GM18870 (cell line): ENCODE data around the gene MCL1.
"Not testable (repeated sequence)": the region's sequence is repeated elsewhere in the genome, so short reads cannot be mapped to it uniquely, and the experiment has no call there.

Experiments
- ATAC-seq: cut with Tn5 transposase; IDR thresholded peaks from one replicate; pipeline ENCODE4 v1.9.1; 2021; ENCODE audit warnings: moderate library complexity; ENCODE audit not compliant: unreplicated experiment

MCL1 gene

DNA sequence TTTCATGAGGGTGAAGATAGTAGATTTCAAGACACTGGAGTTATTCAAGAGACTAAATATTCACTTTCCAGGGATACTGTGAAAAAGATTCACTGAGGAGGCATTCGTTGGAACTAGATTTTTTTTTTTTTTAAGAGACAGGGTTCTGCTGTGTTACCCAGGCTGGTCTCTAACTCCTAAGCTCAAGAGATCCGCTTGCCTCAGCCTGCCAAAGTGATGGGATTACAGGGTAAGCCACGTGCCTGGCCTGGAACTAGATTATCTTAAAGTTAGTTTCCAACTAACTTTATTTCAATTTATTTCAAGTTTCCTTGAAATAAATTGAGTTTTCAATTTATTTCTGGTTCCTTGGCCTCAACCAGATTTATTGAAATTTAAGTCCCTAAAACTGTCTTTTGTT, 24.3 kb upstream of the MCL1 start:
- ATAC-seq: no peak

DNA sequence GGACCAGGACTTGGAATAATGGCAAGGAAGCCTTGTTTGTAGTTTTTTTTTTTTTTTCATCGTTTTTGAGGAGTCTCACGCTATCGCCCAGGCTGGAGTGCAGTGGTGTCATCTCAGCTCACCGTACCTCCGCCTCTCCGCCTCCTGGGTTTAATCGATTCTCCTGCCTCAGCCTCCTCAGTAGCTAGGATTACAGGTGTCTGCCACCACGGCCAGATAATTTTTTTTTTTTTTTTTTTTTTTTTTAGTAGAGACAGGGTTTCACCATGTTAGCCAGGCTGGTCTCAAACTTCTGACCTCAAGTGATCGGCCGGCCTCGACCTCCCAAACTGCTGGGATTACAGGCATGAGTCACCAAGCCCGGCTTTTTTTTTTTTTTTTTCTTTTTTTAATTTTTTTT, 23.0 kb upstream of the MCL1 start:
- ATAC-seq: not testable (repeated sequence)

DNA sequence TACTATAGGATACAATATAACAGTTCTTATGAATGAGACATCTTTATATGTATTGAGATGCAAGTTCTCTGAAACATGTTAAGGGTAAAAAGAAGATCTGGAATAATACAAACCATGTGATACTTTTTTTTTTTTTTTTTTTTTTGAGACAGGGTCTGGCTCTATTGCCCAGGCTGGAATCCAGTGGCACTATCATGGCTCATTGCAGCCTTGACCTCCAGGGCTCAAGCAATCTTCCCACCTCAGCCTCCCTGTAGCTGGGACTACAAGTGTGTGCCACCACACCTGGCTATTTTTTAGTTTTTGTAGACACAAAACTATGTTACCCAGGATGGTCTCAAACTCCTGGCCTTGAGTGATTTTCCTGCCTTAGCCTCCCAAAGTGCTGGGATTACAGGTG, 22.1 kb upstream of the MCL1 start:
- ATAC-seq: no peak

DNA sequence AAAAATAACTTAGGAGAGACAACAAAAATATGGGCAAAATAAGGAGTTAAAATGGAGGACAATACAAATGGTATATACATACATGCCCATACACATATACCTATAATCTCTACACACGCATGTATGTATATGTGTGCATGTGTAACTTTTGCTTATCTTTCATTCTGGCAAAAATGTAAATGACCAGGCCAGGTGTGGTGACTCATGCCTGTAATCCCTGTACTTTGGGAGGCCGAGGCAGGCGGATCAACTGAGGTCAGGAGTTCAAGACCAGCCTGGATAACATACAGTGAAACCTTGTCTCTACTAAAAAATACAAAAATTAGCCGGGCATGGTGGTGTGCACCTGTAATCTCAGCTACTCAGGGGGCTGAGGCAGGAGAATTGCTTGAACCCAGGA, 18.9 kb upstream of the MCL1 start:
- not testable (repeated sequence) for ATAC-seq

DNA sequence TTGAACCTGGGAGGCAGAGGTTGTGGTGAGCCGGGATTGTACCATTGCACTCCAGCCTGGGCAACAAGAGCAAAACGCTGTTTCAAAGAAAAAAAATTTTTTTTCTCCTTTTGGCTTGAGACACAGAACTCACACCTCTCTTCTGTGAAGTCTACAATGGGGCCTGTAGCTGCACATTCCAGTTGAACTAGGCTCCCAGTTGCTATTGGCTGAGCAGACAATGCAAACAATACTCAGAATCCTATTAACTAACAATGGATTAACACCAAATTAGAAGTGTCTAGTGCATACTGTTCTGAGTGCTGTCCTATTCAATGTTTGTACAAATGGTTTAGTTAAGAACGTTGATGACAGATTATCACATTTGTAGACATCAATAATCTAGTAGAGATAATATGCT, 17.6 kb upstream of the MCL1 start:
- ATAC-seq: no peak

DNA sequence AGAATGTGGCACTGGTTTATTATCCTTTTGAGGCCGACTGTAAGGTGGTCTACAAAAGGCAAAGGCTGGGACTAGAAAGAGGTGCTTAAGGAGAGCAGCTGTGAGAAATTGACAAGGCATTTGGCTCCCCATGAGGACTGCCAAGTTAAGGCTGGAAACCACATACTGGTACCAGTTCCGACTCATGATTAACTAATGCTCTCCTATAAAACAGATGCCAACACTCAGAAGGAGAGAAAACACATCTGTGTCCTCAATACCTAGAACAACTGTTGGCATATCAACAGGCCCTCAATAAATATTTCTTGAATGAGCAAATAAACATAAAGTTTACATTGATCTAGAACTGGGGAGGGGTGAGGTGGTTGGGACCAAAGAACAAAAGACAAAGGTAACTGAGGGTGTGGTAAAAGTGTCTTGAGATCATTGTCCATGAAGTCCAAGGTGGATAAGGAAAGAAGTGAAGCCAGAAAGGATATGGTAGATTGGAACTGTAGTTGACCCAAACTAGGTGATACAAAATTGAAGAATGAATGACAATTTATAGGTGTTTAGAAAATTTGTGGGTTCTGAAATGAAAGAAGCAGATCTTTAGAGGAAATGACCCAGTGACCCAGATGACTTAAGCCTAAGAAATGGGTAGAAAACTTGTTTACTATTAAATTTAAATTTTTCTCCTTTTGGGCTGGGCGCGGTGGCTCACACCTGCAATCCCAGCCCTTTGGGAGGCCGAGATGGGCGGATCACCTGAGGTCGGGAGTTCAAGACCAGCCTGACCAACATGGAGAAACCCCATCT, 16.9 kb upstream of the MCL1 start:
- no peak for ATAC-seq

DNA sequence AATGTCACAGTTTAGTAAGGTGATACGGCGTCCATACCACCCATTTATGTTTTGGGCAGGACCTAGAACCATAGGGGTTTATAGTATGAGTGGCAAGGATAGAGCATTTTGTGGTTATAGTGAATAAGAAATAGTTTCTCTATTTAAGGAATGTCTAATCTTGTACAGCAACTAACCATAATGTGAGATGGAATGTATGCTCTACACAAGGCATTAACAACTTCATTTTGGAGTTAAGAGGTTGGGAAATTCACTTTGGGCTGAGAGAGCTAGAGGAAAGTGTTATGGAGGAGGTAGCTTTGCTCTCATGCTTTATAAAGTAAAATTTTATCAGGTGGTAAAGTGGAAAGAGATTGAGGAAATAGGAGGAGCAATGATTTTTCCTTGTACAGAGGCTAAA, 3.0 kb upstream of the MCL1 start:
- no peak for ATAC-seq

DNA sequence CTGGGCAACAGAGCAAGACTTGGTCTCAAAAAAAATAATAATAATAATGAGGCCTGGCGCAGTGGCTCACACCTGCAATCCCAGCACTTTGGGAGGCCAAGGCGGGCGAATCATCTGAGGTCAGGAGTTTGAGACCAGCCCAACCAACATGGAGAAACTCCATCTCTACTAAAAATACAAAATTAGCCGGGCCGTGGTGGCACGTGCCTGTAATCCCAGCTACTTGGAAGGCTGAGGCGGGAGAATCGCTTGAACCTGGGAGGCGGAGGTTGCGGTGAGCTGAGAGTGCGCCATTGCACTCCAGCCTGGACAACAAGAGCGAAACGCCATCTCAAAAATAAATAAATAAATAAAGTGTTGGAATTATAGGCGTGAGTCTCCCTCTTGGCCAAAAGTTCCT, 2.6 kb upstream of the MCL1 start:
- ATAC-seq: not testable (repeated sequence)

DNA sequence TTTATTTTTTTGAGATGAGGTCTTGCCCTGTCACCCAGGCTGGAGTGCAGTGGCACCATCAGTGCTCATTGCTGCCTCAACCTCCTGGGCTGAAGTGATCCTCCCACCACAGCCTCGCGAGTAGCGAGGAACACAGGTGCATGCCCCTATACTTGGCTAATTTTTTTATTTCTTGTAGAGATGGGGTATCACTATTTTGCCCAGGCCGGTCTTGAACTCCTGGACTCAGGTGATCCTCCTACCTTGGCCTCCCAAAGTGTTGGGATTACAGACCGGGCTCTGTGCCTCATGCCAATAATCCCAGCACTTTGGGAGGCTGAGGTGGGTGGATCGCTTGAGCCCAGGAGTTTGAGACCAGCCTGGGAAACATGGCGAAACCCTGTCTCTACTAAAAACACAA, 2.0 kb upstream of the MCL1 start:
- not testable (repeated sequence) for ATAC-seq

DNA sequence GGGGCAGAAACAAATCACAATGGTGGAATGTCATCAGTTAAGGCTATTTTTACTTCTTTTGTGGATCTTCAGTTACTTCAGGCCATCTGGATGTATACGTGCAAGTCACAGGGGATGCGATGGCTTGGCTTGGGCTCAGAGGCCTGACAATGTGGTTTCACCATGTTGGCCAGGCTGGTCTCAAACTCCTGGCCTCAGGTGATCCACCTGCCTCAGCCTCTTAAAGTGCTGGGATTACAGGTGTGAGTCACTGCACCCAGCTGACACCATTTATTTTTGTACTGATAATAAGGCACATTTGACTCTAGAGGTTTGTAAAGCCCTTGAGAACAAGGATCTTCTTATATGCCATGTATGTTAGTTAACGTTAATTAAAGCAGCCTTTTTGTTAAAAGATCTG, 1.6 kb upstream of the MCL1 start:
- ATAC-seq: not testable (repeated sequence)

DNA sequence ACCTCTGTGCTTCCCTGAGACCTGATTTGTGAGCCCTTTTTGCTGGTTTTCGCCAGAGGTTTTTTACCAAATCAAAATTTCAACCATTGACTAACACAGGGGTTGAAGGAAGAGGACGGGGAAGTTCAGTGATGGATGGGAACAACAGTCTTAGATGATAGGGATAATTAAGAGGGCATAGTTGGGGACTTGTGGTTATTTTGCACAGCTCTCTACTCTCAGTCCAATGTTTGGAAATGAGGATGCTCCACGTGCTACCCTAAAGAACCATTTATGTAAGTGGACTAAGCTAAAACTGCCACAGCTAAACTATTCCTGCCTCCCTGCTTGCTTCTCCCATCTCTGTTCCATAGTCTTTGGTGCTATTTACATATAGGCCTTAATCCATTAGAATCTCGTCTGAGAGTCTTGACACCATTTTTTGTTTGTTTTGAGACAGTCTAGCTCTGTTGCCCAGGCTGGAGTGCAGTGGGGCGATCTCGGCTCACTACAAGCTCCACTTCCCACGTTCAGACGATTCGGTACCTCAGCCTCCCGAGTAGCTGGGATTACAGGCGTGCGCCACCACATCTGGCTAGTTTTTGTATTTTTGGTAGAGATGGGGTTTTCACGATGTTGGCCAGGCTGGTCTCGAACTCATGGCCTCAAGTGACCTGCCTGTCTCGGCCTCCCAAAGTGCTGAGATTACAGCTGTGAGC, 684 bp upstream of the MCL1 start:
- peak; percentile 4 for ATAC-seq

DNA sequence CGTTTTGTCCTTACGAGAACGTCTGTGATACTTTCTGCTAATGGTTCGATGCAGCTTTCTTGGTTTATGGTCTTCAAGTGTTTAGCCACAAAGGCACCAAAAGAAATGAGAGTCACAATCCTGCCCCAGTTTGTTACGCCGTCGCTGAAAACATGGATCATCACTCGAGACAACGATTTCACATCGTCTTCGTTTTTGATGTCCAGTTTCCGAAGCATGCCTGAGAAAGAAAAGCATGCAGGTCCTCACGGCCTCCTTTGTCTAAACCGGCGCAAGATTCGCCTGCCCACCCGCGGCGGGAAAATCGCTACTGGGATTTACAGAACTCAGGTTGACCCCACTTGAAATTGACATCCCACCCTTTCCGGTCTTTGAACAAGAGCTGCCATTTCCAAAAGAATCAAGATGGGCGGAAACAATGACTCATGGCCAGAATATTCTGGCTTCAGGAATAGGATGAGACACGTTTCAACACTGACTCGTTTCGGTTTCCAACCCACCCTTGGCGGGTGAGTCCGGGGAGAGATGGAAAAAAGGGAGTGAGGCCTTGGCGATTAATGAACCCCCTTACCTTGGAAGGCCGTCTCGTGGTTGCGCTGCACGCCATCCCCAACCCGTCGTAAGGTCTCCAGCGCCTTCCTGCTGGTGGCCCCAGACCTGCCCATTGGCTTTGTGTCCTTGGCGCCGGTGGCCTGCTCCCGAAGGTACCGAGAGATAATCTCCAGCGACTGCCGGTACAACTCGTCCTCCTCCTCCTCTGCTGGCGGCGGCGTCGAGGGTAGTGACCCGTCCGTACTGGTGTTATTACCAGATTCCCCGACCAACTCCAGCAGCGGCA, 919 bp downstream of the MCL1 start:
- no peak for ATAC-seq

DNA sequence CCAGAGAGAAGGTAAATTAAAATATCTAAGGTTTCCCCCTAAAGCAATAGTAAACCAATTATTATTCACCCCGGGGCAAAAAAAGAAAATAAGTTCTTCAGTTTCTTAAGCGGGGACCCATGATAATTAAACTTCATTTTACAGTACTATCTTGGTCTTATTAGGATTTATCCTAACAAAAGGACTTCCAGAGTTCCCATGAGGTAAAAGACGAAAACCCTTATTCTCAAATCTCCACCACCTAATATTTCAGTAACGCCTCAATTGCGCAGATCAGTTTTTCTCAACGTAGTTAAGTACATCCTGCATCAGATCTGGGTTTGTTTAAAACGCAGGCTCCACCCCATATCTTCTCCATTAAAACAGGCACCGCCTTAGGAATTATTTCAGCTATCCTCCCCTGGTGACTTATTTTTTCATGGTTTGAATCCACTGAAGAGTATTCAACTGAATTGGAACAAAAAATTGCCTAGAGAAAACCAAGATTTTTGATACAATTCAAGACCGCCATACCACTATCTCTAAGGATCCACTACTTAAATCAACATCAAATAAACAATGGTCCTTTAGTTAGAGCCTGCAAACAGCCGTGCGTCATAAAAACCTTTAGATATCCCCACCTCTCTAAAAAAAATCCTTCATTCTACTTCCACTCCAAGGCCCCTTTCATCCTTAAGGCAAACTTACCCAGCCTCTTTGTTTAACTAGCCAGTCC, 1.7 kb downstream of the MCL1 start:
- ATAC-seq: no peak

DNA sequence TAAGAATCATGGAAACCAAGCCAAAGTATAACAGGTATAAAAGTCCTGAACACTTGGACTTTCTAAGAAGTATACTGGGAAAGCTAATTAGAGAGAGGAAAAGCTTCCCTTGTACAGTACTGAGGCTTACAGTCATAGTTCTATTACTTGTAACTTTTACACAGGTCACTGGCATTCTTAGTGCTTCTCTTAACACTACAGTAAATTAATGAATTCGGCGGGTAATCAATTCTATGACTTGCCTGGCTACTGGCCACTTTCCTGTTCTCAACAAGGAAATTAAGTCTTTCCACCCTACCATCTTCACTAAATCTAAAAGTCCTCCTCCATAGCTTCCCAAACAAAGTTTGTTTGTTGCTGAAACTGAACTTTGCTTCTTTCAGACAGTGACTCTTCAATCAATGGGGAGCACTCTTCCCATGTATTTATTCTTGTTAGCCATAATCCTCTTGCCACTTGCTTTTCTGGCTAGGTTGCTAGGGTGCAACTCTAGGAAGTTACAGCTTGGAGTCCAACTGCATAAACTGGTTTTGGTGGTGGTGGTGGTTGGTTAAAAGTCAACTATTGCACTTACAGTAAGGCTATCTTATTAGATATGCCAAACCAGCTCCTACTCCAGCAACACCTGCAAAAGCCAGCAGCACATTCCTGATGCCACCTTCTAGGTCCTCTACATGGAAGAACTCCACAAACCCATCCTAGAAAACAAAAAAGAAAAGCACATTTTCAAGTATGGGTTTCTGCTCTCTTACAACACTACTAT, 2.4 kb downstream of the MCL1 start:
- ATAC-seq: no peak

DNA sequence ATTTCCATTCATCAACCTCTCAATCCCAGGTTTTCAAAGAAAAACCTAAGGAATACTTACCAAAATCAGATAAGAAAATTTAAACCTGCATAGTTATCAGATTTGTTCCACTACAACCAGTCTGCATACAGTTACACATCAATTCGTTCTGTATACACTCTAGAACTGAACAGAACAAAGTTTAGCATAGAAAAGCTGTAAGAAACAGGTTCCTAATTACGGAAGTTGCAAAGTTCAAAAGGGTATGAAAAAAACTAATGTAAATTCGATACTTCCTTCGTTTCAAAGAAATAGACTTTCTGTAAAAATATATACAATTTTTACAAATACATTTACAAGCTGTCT, 3.1 kb downstream of the MCL1 start:
- ATAC-seq: no peak

DNA sequence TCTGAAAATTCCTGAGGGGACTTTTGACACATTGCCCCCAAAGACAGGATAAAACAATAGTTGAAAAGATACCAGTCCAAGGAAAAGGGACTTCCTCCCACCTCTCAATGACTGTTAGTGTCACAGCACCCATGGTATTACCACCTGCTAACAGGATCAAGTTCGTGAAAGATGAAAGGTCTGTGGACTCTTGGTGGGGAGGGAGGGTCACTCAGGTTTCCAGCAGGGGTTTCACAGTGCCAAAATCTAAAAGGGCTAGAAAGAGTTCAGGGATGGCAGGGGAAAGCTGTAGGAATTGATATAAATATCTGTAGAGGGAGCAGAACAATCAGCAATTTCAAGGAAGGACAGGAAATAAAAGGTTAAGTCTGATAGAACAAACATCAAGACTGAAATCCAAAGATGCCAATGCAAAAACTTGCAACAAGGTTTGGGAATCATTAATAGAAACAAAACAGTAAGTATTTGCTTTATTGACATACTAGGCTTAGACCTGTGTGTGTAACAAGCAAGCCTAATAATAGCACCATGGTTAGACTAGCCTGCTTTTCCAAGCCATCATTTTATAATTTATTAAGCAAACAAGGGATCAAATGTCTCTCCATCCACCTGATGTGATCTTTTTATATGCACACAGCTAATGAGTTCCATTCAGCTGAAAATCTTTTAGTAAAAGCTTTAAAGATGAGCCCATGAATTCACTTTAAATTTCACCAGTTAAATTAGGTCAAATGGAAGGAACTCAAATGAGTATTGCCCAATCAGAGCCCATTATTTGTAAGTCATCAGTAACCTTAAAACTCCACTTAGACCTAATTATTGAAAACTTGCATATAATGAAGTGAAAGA, 3.7 kb downstream of the MCL1 start:
- ATAC-seq: no peak

DNA sequence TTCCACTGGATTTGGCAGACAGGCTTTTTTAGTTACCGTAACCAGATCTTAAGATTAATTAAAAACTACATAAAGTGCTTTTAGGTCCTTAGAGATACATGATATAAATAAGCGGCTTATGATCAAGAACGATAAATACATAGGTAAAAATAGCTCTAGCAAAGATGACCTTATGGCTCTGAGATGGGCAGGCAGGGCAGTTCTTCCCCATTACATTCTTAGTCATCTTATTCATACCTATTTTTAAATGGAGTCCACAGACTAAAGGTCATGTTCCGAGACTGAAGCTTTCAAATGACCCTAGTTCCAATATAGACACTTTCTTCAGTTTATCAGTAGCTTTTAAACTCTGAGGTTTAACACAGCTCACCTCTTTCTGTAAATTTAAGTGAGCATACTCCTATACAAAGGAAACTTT, 4.3 kb downstream of the MCL1 start:
- ATAC-seq: no peak

DNA sequence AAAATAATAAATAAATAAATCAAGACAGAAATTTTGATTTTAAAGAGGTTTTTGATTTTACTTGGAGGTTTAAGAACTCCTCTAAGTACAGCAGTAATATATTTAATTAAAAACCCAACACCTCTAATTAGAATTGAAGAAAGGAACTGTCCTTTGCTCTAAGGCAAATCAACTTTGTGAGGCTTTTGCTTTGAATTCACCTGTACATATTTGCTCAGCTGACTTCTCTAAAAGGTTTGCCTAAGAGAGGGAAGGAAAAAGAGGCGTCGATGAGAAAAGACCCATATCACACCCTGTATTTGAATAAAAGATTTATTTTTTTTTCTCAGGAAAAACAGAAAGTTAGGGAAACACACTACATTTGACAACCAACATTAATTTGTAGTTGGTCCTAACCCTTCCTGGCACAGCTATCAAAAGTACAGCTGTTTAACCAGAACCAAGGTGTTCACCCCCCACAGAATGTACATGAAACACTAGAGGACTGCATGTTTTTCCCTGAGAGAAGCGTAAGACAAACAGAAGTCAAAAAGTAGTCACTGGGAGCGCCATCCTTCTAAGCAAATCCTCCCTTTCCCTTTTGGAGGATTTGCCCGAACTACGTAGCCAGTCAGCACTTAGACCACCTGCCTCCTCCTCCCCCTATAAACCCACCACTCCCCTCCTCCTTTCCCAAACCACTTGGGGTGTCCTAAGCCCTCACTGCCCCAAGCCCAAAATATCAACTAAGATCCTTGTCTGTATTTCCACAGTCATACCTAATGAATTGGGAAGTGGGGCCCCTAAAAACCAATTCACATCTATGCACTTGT, 4.9 kb downstream of the MCL1 start:
- ATAC-seq: no peak

DNA sequence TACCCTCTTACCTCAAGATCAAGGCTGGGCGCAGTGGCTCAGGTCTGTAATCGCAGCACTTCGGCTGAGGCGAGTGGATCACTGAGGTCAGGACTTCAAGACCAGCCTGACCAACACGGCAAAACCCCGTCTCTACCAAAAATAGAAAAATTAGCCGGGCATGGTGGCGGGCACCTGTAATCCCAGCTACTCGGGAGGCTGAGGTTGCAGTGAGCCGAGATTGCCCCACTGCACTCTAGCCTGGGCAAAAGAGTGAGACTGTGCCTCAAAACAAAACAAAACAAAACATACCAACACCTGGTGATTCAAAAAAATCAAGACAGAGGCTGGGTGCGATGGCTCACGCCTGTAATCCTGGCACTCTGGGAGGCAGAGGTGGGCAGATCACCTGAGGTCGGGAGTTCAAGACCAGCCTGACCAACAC, 5.8 kb downstream of the MCL1 start:
- not testable (repeated sequence) for ATAC-seq
